SU-DHL-6 (cell line): ENCODE measurements around the gene KCNJ1.

Experiments used
- EZH2phosphoT487 ChIP-seq: fragments of 200-600 bp; sonication (generic), shearing (Covaris generic); conservative IDR thresholded peaks from 2 replicates; pipeline ENCODE4 v1.6.1; 2018; ENCODE audit warnings: mild to moderate bottlenecking, antibody characterized with exemption, low read length, moderate library complexity, mixed read lengths
- TF ChIP-seq, protein P1 (sequence below): fragments of 200-600 bp; sonication (generic); IDR thresholded peaks from one replicate; pipeline ENCODE4 v1.5.1; 2017; ENCODE audit warnings: antibody characterized with exemption, mild to moderate bottlenecking, low read length, moderate library complexity; ENCODE audit not compliant: insufficient read depth, poor library complexity, severe bottlenecking

DNA sequence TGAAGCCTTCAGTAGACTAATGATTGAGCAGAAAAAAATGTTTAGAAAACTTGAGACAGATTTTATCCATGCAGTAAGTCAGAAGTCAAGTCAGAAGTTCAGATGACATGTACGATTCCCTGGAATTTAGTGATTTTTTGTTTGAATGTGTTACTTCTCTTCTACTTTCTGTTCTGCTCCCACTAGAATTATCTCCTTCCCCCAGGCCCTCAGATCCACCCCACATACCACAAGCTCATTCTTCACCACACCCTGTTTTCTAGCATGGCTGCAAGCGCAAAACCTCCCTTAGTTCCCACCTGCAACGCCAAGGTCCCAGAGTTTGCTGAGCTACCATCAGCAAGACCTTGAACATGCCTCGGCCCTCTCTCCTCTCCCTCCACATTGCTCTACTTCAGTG lies 64.1 kb downstream of the KCNJ1 start:
- TF ChIP-seq, protein P1, sequence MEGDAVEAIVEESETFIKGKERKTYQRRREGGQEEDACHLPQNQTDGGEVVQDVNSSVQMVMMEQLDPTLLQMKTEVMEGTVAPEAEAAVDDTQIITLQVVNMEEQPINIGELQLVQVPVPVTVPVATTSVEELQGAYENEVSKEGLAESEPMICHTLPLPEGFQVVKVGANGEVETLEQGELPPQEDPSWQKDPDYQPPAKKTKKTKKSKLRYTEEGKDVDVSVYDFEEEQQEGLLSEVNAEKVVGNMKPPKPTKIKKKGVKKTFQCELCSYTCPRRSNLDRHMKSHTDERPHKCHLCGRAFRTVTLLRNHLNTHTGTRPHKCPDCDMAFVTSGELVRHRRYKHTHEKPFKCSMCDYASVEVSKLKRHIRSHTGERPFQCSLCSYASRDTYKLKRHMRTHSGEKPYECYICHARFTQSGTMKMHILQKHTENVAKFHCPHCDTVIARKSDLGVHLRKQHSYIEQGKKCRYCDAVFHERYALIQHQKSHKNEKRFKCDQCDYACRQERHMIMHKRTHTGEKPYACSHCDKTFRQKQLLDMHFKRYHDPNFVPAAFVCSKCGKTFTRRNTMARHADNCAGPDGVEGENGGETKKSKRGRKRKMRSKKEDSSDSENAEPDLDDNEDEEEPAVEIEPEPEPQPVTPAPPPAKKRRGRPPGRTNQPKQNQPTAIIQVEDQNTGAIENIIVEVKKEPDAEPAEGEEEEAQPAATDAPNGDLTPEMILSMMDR = no peak
- TF ChIP-seq EZH2phosphoT487 = no peak
